Esophagus (tissue), 2 donors: ENCODE data around the gene NDUFS2. TPM values are rescaled to one million over a fixed set of nuclear protein-coding genes. Genes with fewer than 3 reads are reported as not detected.
A peak's percentile ranks its signal among the peaks of the same experiment; 100 is the strongest.

Experiments used
- H3K27ac ChIP-seq, 2 donors: one replicate each; pipeline ENCODE4 v1.5.1; 2013; ENCODE audit warnings: low read depth in 2 of 2, mild to moderate bottlenecking in 2 of 2, inconsistent platforms in 1 of 2, low read length in 1 of 2, moderate library complexity in 1 of 2
- H3K27me3 ChIP-seq, 2 donors: one replicate each; pipeline ENCODE4 v1.6.1; 2013; ENCODE audit warnings: low read length in 2 of 2, control low read depth in 1 of 2, mild to moderate bottlenecking in 1 of 2; ENCODE audit not compliant: insufficient read depth in 2 of 2, control insufficient read depth in 1 of 2
- H3K36me3 ChIP-seq, 2 donors: one replicate each; pipeline ENCODE4 v1.6.1; 2013; ENCODE audit warnings: low read length in 1 of 2; ENCODE audit not compliant: control insufficient read depth in 2 of 2, insufficient read depth in 2 of 2
- H3K4me1 ChIP-seq, 2 donors: one replicate each; pipeline ENCODE4 v1.6.1; 2013; ENCODE audit warnings: low read length in 1 of 2; ENCODE audit not compliant: control insufficient read depth in 2 of 2, insufficient read depth in 2 of 2
- H3K4me3 ChIP-seq, 2 donors: one replicate each; pipeline ENCODE4 v1.5.1; 2013; ENCODE audit warnings: low read length in 2 of 2, mild to moderate bottlenecking in 2 of 2, low read depth in 1 of 2, moderate library complexity in 1 of 2
- H3K9me3 ChIP-seq, 2 donors: one replicate each; pipeline ENCODE4 v1.6.1; 2013; ENCODE audit warnings: mild to moderate bottlenecking in 2 of 2, low read depth in 1 of 2, low read length in 1 of 2, moderate library complexity in 1 of 2; ENCODE audit not compliant: control insufficient read depth in 2 of 2, insufficient read depth in 1 of 2
- WGBS, 2 donors: extraction: QIAGEN DNeasy Blood & Tissue Kit; methylation state at CpG; one replicate each; pipeline ENCODE4 v1.1.7; 2013; 5-methylcytosine and 5-hydroxymethylcytosine counted together
- polyA plus RNA-seq, 2 donors: library from polyadenylated mRNA; stranded (reverse); fragments of 200-250 nt; gene quantifications; one replicate each; pipeline ENCODE4 v1.2.3, GENCODE V29; 2013
- donor health status: healthy with polysubstance abuse.
- donor health status: Bipolar disorder and iron deficiency.

NDUFS2 gene
- polyA plus RNA-seq, 2 donors = 27.8 to 76.0 TPM

DNA sequence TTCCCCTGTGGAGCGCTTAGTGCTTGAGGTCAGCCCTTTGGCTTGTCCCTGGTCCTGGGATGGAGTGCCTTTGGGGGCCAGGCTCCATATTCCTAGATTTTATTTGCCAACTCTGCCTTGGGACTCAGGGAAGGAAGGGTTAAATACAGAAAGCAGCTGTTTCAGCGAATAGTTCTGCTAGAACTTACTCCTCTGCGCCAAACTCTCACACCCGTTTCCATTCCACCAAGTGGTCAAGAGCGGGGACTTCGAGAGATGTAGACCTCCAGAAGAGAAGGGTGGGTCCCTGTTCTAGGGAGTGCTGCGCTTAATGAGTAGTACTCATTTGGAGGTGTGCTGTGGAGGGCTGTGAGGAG lies 23.0 kb downstream of the NDUFS2 start:
- H3K9me3 ChIP-seq = no peaks in the 10 kb centered on the region
- peaks cover 2 to 8% of the 10 kb centered on the region in 2 donors for H3K4me1 ChIP-seq
- no peak overlapping the region for H3K4me3 ChIP-seq

GRCh38 chr1:161225534-161226319 lies 23.6 kb downstream of the NDUFS2 start, which contains the start of gene TOMM40L:
TOMM40L (plus strand) TSS chr1:161226060; CDS start chr1:161226490, 430 bp downstream.
- Histone ChIP-seq H3K4me1 (peaks cover 2 to 8% of the 10 kb centered on the region in 2 donors), H3K4me3 (peak within 1 kb of the TSS; percentile 64 to 89), H3K27ac (peak within 1 kb of the TSS; percentile 64 to 82), H3K27me3 (no peaks in the 10 kb centered on the region), H3K36me3 (peaks cover 0 to 19% of the 10 kb centered on the region in 2 donors), H3K9me3 (no peaks in the 10 kb centered on the region)
- 6 to 7% methylated on average over 16 of the region's 16 CpGs for WGBS, 2 donors

More for the DNA sequence above, 23.0 kb downstream of the NDUFS2 start:
- 67 to 70% methylated on average over 7 of the region's 7 CpGs for WGBS, 2 donors
- Histone ChIP-seq H3K27ac (peak overlapping the region; percentile 64 to 81), H3K27me3 (no peaks in the 10 kb centered on the region), H3K36me3 (peaks cover 0 to 18% of the 10 kb centered on the region in 2 donors)

DNA sequence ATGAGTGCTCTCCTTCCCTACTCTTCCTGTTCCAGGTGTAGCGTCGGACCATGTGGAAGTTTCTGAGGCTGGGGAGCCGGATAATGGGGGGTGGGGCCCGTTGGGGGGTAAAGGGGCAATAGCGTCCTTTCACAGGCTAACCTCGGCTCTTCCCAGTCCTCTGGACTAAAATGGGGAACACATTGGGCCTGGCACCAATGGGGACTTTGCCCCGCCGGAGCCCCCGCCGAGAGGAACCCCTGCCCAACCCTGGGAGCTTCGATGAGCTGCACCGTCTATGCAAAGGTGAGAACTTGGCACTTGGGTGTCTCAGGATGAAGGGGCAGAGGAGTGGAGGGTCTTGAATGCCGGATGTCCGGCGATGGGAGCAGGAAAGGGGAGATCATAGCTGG lies 24.1 kb downstream of the NDUFS2 start:
- peaks cover 0 to 19% of the 10 kb centered on the region in 2 donors for H3K36me3 ChIP-seq
- H3K4me3 ChIP-seq = peak overlapping the region; percentile 64 to 89
- no peaks in the 10 kb centered on the region for H3K27me3 ChIP-seq
- H3K27ac ChIP-seq = peak overlapping the region; percentile 19 to 82
- WGBS, 2 donors = 7% methylated on average over 15 of the region's 15 CpGs
- H3K9me3 ChIP-seq = no peaks in the 10 kb centered on the region
- H3K4me1 ChIP-seq = peaks cover 2 to 8% of the 10 kb centered on the region in 2 donors

GRCh38 chr1:161226759-161227158 lies 24.6 kb downstream of the NDUFS2 start:
- no peaks in the 10 kb centered on the region for H3K27me3 ChIP-seq
- WGBS, 2 donors = 49 to 62% methylated on average over 3 of the region's 3 CpGs
- H3K36me3 ChIP-seq = peaks cover 0 to 19% of the 10 kb centered on the region in 2 donors
- peaks cover 2 to 8% of the 10 kb centered on the region in 2 donors for H3K4me1 ChIP-seq
- peak overlapping the region; percentile 64 to 89 for H3K4me3 ChIP-seq
- H3K27ac ChIP-seq = peak overlapping the region in 1 of 2 donors; percentile 82
- H3K9me3 ChIP-seq = no peaks in the 10 kb centered on the region

DNA sequence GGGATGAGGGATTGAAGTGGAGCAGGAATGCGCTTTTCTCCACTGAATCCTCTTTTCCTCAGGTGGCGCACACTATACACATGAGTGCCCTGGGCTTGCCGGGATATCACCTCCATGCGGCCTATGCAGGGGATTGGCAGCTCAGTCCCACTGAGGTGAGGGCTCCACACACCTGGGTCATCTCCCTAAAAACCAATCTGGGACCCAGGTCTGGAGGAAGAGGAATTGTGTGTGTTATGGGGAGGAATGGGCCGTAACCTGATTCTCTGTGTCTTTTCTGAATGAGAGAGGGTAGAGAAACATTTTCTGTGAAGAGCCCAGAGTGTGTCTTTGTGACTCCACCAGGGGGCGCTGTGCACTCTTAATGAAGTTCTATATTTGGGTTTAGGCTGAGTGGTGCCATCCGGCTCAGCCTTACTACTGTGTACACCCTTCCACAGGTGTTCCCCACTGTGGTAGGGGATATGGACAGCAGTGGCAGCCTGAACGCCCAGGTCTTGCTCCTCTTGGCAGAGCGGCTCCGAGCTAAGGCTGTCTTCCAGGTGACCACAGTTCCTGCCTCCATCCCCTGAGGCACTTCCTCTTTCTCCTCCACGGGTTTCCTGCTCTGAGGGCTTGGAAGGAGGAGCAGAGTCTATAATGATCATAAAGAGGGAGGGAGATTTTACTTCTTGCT lies 25.2 kb downstream of the NDUFS2 start:
- Histone ChIP-seq H3K4me1 (peaks cover 2 to 8% of the 10 kb centered on the region in 2 donors), H3K4me3 (peak overlapping the region in 1 of 2 donors; percentile 28), H3K27ac (peak overlapping the region; percentile 50 to 82), H3K36me3 (peaks cover 0 to 19% of the 10 kb centered on the region in 2 donors), H3K9me3 (no peaks in the 10 kb centered on the region), H3K27me3 (no peaks in the 10 kb centered on the region)
- WGBS, 2 donors = 36 to 38% methylated on average over 11 of the region's 11 CpGs

DNA sequence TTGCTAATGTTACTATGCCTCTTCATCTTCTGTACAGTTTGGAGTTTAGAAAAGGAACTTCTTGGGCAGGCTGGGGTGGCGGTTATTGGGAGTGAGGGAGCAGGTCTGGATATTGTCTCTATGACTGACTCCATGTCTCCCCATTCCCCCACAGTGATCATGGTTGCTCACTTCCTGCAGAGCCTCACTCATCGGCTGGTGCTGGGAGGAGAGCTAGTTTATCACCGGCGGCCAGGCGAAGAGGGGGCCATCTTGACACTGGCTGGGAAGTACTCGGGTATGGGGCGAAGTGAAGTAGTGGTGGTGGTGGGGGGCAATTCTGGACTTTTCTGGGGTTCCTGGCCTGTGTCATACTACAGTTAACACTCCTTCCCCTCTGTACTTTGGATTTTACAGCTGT lies 25.9 kb downstream of the NDUFS2 start:
- 92 to 93% methylated on average over 7 of the region's 7 CpGs for WGBS, 2 donors
- Histone ChIP-seq H3K9me3 (no peaks in the 10 kb centered on the region), H3K27ac (no peak overlapping the region), H3K27me3 (no peaks in the 10 kb centered on the region), H3K4me3 (no peak overlapping the region), H3K4me1 (peaks cover 2 to 8% of the 10 kb centered on the region in 2 donors), H3K36me3 (peaks cover 0 to 19% of the 10 kb centered on the region in 2 donors)

DNA sequence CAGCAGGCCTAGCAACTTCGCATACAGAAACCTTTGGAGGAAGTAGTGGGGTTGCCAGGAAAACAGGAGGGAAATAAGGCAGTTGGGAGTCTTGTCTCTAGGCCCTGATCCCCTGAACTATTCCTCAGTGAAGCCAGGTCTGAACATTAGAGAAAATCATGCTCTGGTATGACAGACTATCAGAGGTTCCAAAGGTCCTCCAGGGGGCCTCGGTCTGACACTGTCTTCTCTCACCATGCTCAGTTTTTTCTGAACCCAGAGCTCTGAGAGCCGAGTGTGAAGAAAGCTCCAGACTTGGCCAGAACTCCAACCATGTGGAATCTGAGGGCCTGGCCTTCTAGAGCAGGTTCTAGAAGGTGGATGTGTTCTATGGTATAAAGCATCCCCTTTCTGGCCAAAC lies 27.7 kb downstream of the NDUFS2 start:
- Histone ChIP-seq H3K27me3 (no peaks in the 10 kb centered on the region), H3K9me3 (no peaks in the 10 kb centered on the region), H3K4me3 (no peak overlapping the region), H3K36me3 (peaks cover 0 to 19% of the 10 kb centered on the region in 2 donors), H3K27ac (no peak overlapping the region), H3K4me1 (peaks cover 2 to 8% of the 10 kb centered on the region in 2 donors)
- WGBS, 2 donors = 63 to 64% methylated on average over 3 of the region's 3 CpGs

DNA sequence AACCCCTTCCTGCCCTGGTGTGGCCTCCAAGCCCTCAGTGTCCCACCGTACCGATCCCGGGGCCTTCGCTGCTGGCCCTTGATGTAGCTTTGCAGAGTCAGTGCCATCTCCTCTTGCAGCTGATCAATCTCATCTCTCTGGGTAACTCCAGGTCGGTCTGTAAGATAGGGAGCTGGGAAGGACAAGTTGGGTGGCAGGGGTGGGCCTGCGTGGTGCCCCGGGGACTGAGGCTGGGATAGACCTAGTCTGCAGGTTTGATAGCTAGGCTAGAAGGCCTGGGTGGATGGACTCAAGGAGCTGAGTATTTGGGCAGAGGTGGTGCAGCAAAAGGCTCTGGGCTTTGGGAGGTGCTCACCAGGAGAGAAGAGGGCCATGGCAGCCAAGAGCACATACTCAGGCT lies 28.6 kb downstream of the NDUFS2 start:
- Histone ChIP-seq H3K4me1 (peaks cover 2 to 8% of the 10 kb centered on the region in 2 donors), H3K36me3 (peaks cover 0 to 19% of the 10 kb centered on the region in 2 donors), H3K4me3 (no peak overlapping the region), H3K9me3 (no peaks in the 10 kb centered on the region), H3K27me3 (no peaks in the 10 kb centered on the region), H3K27ac (no peak overlapping the region)
- WGBS, 2 donors = 95% methylated on average over 7 of the region's 7 CpGs

DNA sequence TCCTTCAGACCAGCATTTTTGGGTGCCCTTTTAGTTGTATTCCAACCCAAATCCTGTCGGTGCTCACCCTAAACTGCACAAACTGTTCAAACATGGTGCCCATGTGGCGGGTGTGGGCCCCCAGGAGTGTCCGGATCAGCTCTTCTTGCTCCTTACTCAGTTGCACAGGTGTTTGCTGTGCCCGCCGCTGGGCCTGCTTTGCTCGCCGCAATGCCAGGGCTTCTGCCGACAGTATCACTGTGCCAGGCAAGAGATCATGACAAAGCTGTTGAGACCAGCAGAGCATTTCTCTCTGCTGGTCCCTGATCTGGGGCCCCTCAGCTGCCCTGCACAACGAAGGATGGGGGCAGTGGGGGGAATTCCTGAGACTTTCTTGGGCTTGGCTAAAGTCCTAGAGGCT lies 30.9 kb downstream of the NDUFS2 start:
- H3K4me3 ChIP-seq = no peak overlapping the region
- peaks cover 0 to 2% of the 10 kb centered on the region in 2 donors for H3K4me1 ChIP-seq
- no peak overlapping the region for H3K27ac ChIP-seq
- peaks cover 0 to 17% of the 10 kb centered on the region in 2 donors for H3K36me3 ChIP-seq
- no peaks in the 10 kb centered on the region for H3K27me3 ChIP-seq
- H3K9me3 ChIP-seq = no peaks in the 10 kb centered on the region
- WGBS, 2 donors = 86 to 88% methylated on average over 9 of the region's 9 CpGs
